ELF-1 (cell line): ENCODE data around the gene FUBP3.

ENCODE experiments used
- DNase-seq: peaks from one replicate; pipeline ENCODE4 v3.0.0-alpha.2; 2016; ENCODE audit warnings: low read depth, low spot score

FUBP3 gene

GRCh38 chr9:130662099-130662969, 83.0 kb downstream of the FUBP3 start:
- peak; percentile 41 for DNase-seq

DNA sequence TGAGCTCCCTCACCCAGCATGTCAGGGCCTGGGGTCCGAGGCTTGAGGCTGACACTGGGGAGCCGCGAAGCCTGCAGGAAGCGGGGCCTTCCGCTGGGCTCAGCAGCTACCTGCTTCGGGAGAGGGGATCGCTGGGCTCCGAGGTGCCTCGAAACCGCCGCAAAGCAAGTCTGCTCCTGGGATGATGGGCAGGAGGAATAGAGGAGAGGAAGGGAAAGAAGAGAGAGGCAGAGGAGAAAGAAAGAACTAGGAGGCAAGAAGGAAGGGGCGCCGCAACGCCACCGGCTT, 83.5 kb downstream of the FUBP3 start:
- DNase-seq = no peak

DNA sequence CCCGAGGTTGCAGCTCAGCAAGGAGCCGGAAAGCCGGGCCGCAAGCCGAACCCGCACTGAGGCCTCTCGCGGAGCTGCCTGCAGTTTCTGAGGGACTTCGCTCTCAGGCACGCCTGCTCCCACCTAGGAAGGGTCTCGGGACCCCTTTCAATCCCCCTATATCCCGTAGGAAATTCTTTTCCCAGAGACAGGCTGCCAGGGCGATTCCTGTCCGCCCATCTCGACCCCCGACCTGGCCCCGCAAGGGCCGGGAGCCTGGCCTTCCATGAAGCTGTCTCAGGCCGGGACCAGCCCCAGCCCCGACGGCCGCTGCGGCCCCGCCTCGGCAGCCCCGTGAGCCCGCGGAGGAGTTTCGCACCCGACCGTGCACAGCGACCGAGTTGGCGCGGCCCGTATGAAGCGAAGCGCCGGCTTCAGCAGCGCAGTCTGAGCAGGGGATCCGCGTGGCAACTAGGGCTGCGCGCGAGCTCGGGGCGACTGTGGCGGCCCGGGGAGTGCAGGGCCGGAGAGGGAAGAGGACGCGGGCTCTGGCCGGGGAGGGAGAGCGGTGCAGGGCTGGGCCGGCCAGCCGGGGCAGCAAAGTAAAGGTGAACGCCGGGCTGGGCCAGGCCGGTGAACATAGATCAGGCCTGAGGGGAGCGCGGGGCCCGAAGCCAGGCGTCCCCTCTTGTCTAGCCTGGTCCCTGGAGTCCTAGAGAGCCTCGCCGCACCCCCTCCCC, 84.0 kb downstream of the FUBP3 start:
- DNase-seq = peak; percentile 47

DNA sequence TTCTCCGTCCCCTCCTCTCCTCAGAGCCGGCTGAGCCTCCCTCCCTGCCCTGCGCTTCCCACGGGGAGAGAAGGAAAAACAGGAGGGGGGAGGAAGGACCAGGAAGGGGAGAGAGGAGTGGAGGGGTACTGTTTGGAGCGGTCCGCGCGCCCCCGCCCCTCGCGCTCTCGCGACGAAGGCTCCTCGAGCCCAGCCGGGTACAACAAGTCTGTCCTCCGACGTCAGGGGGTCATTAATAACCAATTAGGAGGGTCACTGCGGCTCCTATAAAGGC, 84.5 kb downstream of the FUBP3 start:
- peak; percentile 43 for DNase-seq

DNA sequence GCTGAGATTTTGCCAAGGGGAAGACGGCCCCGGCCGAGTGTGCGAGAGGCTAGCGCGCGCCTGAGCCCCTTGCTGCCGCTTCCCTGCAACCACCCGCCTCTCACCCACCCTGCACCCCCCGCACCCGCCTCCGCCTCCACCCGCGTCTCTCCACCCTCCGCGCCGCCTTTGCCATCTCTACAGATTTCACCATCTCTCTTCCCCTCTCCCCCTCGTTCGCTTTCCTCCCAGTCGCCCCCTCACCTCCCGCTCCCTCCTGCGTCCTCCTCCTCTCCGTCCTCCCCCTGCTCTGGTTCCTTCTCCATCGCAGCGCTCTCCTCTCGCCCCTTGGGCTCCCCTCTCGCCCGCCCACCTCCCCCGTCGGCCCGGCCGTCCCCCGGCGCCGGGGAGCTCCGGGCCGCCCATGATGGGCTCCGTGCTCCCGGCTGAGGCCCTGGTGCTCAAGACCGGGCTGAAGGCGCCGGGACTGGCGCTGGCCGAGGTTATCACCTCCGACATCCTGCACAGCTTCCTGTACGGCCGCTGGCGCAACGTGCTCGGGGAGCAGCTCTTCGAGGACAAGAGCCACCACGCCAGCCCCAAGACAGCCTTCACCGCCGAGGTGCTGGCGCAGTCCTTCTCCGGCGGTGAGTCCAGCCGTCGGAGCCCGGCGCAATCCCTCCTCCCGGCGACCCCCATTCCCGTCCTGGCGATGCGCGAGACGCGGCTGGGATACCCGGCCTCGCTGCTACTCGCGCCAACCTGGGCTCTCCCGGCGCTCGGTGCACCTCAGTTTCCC, 85.1 kb downstream of the FUBP3 start, which contains the start of gene PRDM12:
Gene PRDM12 (plus strand): TSS at position 344 of the 778 bp plus-strand sequence. CDS start 60 bp downstream, at position 404.
- DNase-seq = peak; percentile 38

- no peak for DNase-seq
These were observed 85.7 kb downstream of the FUBP3 start for GRCh38 chr9:130665029-130665430.

DNA sequence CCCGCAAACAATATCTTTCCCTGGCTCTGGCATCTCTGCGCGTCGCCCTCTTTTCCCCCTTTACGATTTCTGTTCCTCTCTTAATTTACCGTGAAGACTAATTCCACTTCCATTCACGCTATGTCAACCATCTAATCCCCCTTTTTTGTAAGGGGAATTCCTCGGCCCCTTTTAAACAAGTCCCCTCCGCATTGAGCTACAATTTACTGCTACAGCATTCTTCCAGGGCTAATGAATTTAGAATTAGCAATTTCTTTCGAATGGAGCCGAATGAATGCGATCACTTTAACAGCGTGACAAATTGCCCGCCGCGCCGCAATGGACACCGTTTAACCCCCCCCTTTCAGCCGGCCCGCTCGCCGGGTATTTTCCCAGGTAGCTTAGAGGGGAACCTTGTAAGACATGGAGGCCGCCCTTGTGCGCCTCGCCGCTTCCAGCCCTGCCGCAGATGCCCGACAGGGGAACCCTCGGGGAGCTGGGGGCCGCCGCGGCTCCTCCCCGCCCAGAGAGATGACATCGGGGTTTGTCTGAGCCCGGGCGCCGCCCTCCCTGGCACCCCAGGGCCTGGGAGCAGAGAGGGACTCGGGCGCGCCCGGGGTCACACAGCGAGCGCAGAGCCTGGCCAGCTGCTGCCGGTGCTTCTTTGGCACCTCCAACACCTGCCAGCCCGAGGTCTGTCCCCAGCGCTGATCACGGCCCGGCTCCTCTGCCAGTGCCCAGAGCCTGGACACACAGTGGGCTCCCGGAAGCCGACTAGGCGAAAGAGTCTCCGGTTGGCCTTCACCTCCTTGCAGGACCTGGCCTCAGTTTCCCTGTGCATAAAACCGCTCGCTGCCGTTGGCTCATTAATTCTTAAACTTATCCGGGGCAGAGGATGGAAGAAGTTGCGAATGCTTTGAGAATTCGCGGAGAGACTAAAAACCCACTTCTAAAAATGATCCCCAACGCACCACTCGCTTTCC, 86.3 kb downstream of the FUBP3 start:
- DNase-seq = peak; percentile 45

- peak; percentile 33 for DNase-seq
These were observed 87.2 kb downstream of the FUBP3 start for GRCh38 chr9:130666393-130667119.

- DNase-seq = no peak
These were observed 87.7 kb downstream of the FUBP3 start for GRCh38 chr9:130667120-130667435.

- no peak for DNase-seq
These were observed 88.8 kb downstream of the FUBP3 start for GRCh38 chr9:130668196-130668595.

GRCh38 chr9:130668659-130669058, 89.3 kb downstream of the FUBP3 start:
- DNase-seq = no peak

GRCh38 chr9:130669965-130670364, 90.6 kb downstream of the FUBP3 start:
- DNase-seq = no peak

DNA sequence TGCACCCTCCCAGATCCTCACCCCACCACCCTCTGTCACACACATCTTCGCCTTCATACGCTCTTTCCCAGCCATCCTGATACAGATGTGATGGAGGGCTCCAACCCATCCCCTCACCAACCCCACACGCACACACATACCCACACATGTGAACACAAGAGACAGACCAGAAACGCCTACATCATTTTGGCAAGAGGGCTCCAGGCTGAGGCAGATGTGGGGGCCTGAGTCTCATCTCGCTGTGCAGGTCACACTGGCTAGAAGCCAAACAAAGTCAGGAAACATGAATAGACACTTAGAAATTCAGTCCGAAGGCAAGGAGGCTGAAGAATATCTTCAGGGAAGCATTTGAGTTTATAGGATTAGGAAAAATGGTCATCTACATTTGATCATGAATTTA, 91.3 kb downstream of the FUBP3 start:
- DNase-seq = no peak

- DNase-seq = no peak
These were observed 93.1 kb downstream of the FUBP3 start for GRCh38 chr9:130672466-130672865.

DNA sequence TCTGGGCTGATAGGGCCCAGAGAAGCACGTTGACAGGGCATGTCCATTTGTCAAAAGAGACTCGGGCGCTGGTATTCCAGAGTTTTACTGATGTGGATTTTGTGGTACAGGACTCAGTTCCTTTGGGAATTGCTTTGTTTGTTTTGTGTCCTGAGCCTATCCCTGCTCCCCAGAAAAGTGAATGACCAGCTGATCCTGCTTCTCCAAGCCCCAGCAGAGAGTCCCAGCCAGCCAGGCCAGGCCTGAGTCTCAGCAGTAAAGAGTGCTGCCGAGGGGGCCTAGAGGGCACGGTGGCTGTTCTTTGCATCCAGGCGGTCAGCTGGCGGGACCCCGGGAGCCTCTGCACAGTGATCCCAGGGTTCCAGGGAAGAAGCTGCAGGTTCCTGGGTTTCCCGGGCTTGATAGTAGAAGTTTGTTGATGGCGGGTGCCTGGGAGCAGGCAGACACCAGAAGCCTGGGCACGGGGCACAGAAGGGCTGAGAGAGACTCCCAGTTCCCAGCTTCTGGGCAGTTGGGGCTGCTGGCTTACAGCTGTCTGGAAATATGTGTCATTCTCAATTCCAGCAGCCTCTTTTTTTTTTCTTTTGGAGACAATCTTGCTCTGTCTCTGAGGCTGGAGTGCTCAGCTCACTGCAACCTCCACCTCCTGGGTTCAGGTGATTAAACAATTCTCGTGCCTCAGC, 93.7 kb downstream of the FUBP3 start:
- no peak for DNase-seq

DNA sequence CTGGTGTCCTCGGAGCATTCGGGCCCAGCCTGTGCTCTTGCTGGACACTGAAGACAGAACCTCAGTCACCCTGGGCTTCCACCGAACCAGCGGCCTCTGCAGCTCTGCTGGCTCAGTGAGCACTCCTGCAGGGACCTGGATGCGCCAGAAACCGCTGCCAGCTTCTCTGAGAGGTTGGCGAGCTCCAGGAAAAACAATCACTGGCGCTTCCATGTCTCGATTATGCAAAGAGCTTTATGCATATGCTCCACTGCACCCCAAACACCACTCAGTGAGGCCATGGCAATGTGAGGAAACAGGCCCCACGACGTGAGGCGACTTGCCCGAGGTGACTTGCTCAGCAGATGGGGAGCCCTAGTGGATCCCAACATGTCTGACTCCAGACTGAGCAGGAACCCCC, 96.0 kb downstream of the FUBP3 start:
- DNase-seq = no peak

DNA sequence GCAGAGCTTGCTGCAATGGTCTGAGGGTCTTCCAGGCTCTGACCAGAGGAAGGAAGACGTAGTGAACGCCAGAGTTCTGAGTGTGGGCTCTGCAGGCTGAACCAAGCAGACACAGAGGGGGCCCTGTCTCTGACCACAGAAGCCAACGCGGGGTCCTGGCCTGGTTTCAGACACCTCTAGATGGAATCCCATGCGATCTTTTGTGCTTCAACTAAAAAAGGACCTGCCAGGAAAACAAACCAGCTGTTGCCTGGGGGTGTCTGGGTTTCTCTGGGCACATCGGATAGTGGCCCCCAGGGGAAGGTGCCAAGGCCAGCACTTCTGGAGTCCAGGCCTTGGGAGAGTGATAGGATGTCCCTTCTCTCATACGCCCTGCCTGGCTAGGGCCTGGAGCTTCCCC, 97.9 kb downstream of the FUBP3 start:
- DNase-seq = no peak

DNA sequence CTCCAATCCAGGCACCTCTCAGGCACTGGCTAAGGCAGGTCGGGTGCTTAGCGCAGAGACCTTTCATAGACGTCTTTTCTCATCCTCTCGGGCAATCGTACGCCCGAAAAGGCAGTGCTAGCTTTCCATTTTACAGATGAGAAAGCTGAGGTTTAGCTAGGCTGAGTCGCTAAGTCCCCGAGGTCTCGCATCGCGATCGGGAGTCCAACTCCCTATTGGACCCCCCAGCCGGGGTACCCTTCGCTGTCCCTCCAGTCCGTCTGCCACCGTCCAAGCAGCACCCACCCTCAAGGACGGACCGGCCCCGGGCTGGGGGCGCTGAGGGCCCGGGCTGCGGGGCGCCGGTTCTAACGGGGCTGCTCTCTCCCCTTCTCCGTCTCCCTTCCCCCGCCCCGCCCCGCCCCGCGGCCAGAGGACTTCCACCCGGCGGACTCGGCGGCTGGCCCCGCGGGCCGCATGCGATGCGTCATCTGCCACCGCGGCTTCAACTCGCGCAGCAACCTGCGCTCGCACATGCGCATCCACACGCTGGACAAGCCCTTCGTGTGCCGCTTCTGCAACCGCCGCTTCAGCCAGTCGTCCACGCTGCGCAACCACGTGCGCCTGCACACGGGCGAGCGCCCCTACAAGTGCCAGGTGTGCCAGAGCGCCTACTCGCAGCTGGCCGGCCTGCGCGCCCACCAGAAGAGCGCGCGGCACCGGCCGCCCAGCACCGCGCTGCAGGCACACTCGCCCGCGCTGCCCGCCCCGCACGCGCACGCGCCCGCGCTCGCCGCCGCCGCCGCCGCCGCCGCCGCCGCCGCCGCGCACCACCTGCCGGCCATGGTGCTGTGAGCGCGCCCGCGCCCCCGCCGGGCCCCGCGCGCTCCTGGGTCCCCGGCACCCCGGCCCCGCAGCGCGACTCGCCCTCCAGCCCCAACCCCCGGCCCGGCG, 101.7 kb downstream of the FUBP3 start:
- DNase-seq = peak; percentile 79

- peak; percentile 55 for DNase-seq
These were observed 102.5 kb downstream of the FUBP3 start for GRCh38 chr9:130681769-130682420.
